OCI-LY7 (cell line): Measurements from ENCODE around the gene BAHCC1.

Experiments
- EZH2phosphoT487 ChIP-seq: fragments of 200-600 bp; sonication (generic); IDR thresholded peaks from 2 replicates; pipeline ENCODE4 v1.6.1; 2018; ENCODE audit warnings: low read depth, borderline replicate concordance, mild to moderate bottlenecking, mixed run types, antibody characterized with exemption, low read length, moderate library complexity, mixed read lengths
- TF ChIP-seq, protein P1 (sequence below): fragments of 200-600 bp; sonication (generic); conservative IDR thresholded peaks from 2 replicates; pipeline ENCODE4 v1.5.1; 2014; ENCODE audit warnings: mild to moderate bottlenecking, antibody characterized with exemption, low read length, moderate library complexity, mixed read lengths

DNA sequence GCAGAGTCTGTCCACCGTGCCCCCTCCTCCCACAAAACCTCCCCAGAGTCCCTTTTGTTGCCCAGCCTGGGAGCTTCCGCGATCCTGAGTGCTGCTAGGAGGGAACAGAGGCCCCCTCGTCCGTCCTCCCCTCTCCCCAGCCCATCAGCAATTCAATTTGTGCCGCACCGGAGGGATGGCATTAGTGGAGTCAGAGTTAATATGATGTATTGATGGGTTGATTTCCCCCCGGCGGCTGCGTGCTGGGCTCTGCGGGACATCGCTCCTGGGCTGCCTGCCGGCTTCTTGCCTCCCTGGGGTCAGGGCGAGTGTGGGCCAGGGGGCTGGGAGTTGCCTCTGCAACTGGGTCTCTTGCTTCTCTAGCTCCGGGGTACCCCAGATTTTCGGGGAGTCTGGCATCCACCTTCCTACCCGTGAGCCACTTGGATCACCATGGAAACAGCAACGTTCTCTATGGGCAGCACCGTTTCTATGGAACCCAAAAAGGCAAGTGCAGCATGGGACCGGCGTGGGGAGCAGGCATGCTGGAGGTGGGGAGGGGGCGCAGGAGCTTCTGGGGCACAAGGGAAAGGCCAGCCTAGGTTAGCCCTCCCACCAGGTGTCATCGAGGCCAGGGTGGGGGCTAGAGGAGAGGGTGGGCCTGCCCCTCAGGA lies 42.9 kb downstream of the BAHCC1 start:
- TF ChIP-seq, protein P1, sequence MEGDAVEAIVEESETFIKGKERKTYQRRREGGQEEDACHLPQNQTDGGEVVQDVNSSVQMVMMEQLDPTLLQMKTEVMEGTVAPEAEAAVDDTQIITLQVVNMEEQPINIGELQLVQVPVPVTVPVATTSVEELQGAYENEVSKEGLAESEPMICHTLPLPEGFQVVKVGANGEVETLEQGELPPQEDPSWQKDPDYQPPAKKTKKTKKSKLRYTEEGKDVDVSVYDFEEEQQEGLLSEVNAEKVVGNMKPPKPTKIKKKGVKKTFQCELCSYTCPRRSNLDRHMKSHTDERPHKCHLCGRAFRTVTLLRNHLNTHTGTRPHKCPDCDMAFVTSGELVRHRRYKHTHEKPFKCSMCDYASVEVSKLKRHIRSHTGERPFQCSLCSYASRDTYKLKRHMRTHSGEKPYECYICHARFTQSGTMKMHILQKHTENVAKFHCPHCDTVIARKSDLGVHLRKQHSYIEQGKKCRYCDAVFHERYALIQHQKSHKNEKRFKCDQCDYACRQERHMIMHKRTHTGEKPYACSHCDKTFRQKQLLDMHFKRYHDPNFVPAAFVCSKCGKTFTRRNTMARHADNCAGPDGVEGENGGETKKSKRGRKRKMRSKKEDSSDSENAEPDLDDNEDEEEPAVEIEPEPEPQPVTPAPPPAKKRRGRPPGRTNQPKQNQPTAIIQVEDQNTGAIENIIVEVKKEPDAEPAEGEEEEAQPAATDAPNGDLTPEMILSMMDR = no peak
- TF ChIP-seq EZH2phosphoT487 = no peak
